Muscle of leg (tissue), 11 donors: ENCODE data around the gene RGS2. TPM values are rescaled to one million over a fixed set of nuclear protein-coding genes. Genes with fewer than 3 reads are reported as not detected.
A peak's percentile ranks its signal among the peaks of the same experiment; 100 is the strongest.

ENCODE experiments used
- DNase-seq: peaks from one replicate; pipeline ENCODE4 v3.0.0; 2013
- H3K27ac ChIP-seq: one replicate; pipeline ENCODE4 v1.5.1; 2013; ENCODE audit warnings: mild to moderate bottlenecking, low read length, control low read depth
- H3K27me3 ChIP-seq: one replicate; pipeline ENCODE4 v1.6.1; 2013; ENCODE audit warnings: low read length; ENCODE audit not compliant: control insufficient read depth, insufficient read depth
- H3K36me3 ChIP-seq: one replicate; pipeline ENCODE4 v1.6.1; 2013; ENCODE audit warnings: low read length; ENCODE audit not compliant: control insufficient read depth, insufficient read depth
- H3K4me1 ChIP-seq: one replicate; pipeline ENCODE4 v1.6.1; 2013; ENCODE audit warnings: low read length; ENCODE audit not compliant: control insufficient read depth, insufficient read depth
- H3K4me3 ChIP-seq: one replicate; pipeline ENCODE4 v1.5.1; 2013; ENCODE audit warnings: low read length, control low read depth
- H3K9me3 ChIP-seq: replicated peaks from 2 replicates; pipeline ENCODE4 v1.6.1; 2013; ENCODE audit warnings: low read depth, low read length; ENCODE audit not compliant: control insufficient read depth
- WGBS: methylation state at CpG from one replicate; pipeline ENCODE4 v1.1.5; 2013; ENCODE audit warnings: missing lambda C conversion rate; ENCODE audit not compliant: insufficient coverage; 5-methylcytosine and 5-hydroxymethylcytosine counted together
- polyA plus RNA-seq, 8 donors: library from polyadenylated mRNA; unstranded; fragments of 120-200 nt; gene quantifications; one replicate each; pipeline versions ENCODE4 v1.2.1 to v1.2.3, GENCODE V29; 2013; ENCODE audit warnings: inconsistent platforms in 1 of 8, low replicate concordance in 1 of 8; ENCODE audit not compliant: insufficient read length in 8 of 8, insufficient read depth in 1 of 8
- total RNA-seq: library from RNA; stranded (reverse); fragments of 120-200 nt; gene quantifications from one replicate; pipeline ENCODE4 v1.2.4, GENCODE V29; 2013

RGS2 gene
- total and polyA plus RNA-seq, 9 donors: 94.2 to 141 (median 113) TPM

- Histone ChIP-seq H3K27me3 (no peaks in the 10 kb centered on the region), H3K36me3 (no peaks in the 10 kb centered on the region), H3K4me3 (no peak overlapping the region), H3K4me1 (no peaks in the 10 kb centered on the region), H3K27ac (no peak overlapping the region), H3K9me3 (no peaks in the 10 kb centered on the region)
- WGBS: no CpG with 5 or more reads among the region's 1 CpG
- DNase-seq: peak; percentile 42
Measured at GRCh38 chr1:192849011-192849410, 40.2 kb downstream of the RGS2 start.

- DNase-seq: no peak
- Histone ChIP-seq H3K9me3 (no peaks in the 10 kb centered on the region), H3K27me3 (no peaks in the 10 kb centered on the region), H3K4me1 (no peaks in the 10 kb centered on the region), H3K4me3 (no peak overlapping the region), H3K27ac (no peak overlapping the region), H3K36me3 (no peaks in the 10 kb centered on the region)
- no CpG with 5 or more reads among the region's 3 CpGs for WGBS
Measured at GRCh38 chr1:192849442-192849841, 40.6 kb downstream of the RGS2 start.

- Histone ChIP-seq H3K27me3 (no peaks in the 10 kb centered on the region), H3K4me3 (no peak overlapping the region), H3K36me3 (no peaks in the 10 kb centered on the region), H3K27ac (no peak overlapping the region), H3K4me1 (no peaks in the 10 kb centered on the region), H3K9me3 (no peaks in the 10 kb centered on the region)
- no CpG with 5 or more reads among the region's 1 CpG for WGBS
- DNase-seq: no peak
Measured at GRCh38 chr1:192852001-192852947, 43.4 kb downstream of the RGS2 start.

GRCh38 chr1:192858456-192858855 is 49.6 kb downstream of the RGS2 start:
- no peaks in the 10 kb centered on the region for H3K36me3 ChIP-seq
- no CpG with 5 or more reads among the region's 1 CpG for WGBS
- no peaks in the 10 kb centered on the region for H3K4me1 ChIP-seq
- H3K9me3 ChIP-seq: no peaks in the 10 kb centered on the region
- no peak overlapping the region for H3K27ac ChIP-seq
- no peak overlapping the region for H3K4me3 ChIP-seq
- no peak for DNase-seq
- no peaks in the 10 kb centered on the region for H3K27me3 ChIP-seq

GRCh38 chr1:192859808-192860207 is 51.0 kb downstream of the RGS2 start:
- Histone ChIP-seq H3K36me3 (no peaks in the 10 kb centered on the region), H3K4me1 (no peaks in the 10 kb centered on the region), H3K27me3 (no peaks in the 10 kb centered on the region), H3K4me3 (no peak overlapping the region), H3K27ac (no peak overlapping the region), H3K9me3 (no peaks in the 10 kb centered on the region)
- no peak for DNase-seq

GRCh38 chr1:192860478-192861185 is 51.8 kb downstream of the RGS2 start:
- WGBS: 76% methylated on average over 4 of the region's 5 CpGs
- no peak overlapping the region for H3K27ac ChIP-seq
- H3K27me3 ChIP-seq: no peaks in the 10 kb centered on the region
- no peak overlapping the region for H3K4me3 ChIP-seq
- H3K4me1 ChIP-seq: no peaks in the 10 kb centered on the region
- no peaks in the 10 kb centered on the region for H3K36me3 ChIP-seq
- no peaks in the 10 kb centered on the region for H3K9me3 ChIP-seq
- DNase-seq: no peak

- H3K4me3 ChIP-seq: no peak overlapping the region
- H3K27me3 ChIP-seq: no peaks in the 10 kb centered on the region
- 46% methylated on average over 2 of the region's 4 CpGs for WGBS
- DNase-seq: no peak
- H3K36me3 ChIP-seq: no peaks in the 10 kb centered on the region
- no peaks in the 10 kb centered on the region for H3K4me1 ChIP-seq
- H3K9me3 ChIP-seq: no peaks in the 10 kb centered on the region
- H3K27ac ChIP-seq: no peak overlapping the region
Measured at GRCh38 chr1:192861860-192862259, 53.0 kb downstream of the RGS2 start.

Other genes starting within 250 kb of the RGS2 start
- 3.0 TPM for gene RGS1, start 233.3 kb upstream of the RGS2 start, total RNA-seq
- 1 to 10 TPM in 7 of 8 donors, under 1 TPM in 1; 0.74 to 5.7 (median 2.8) TPM for gene RGS1, start 233.3 kb upstream of the RGS2 start, polyA plus RNA-seq
- 0.89 TPM for gene RGS13, start 172.9 kb upstream of the RGS2 start, total RNA-seq
- 1 to 10 TPM in 1 of 8 donors, under 1 TPM in 7; 0.36 to 1.1 (median 0.58) TPM for gene RGS13, start 172.9 kb upstream of the RGS2 start, polyA plus RNA-seq